PC-3 (cell line): ENCODE data around the gene SLC6A3. TPM values are rescaled to one million over a fixed set of nuclear protein-coding genes. Genes with fewer than 3 reads are reported as not detected.

Source experiments
- ATAC-seq: fragments of 200-7000 bp; cut with Tn5 transposase; 2 replicates; pipeline ENCODE4 v1.9.1; 2020; ENCODE audit warnings: mild to moderate bottlenecking, moderate library complexity
- BruUV-seq: library from RNA; stranded (reverse); fragments of 400-500 nt; replicated peaks from 2 replicates; lab custom pipeline; 2021; lab: Mats Ljungman, UMichigan
- CTCF ChIA-PET: fragments of 300-600 bp; sonication (Branson Sonifier 250); formaldehyde crosslinking; loops from one replicate; lab custom pipeline; 2022; ENCODE audit warnings: antibody characterized with exemption; lab: Charles Lee
- POLR2A ChIA-PET: fragments of 300-600 bp; sonication (Branson Sonifier 250); formaldehyde crosslinking; loops from one replicate; lab custom pipeline; 2022; ENCODE audit warnings: antibody characterized with exemption; ENCODE audit not compliant: unreplicated experiment; lab: Charles Lee
- DNase-seq: peaks from one replicate; pipeline ENCODE4 v3.0.0-alpha.2; 2015
- H2AFZ ChIP-seq: fragments of 300-600 bp; sonication (generic); 2 replicates; pipeline ENCODE4 v1.6.0; 2016; ENCODE audit warnings: antibody characterized with exemption, low read length
- H3F3A ChIP-seq: fragments of 300-600 bp; sonication (generic); one replicate; pipeline ENCODE4 v1.6.0; 2017; ENCODE audit warnings: antibody characterized with exemption, low read length, control low read depth, mild to moderate bottlenecking; ENCODE audit not compliant: unreplicated experiment
- H3K27ac ChIP-seq: fragments of 300-600 bp; sonication (generic); 2 replicates; pipeline ENCODE4 v1.5.1; 2016; ENCODE audit warnings: mild to moderate bottlenecking, low read length
- H3K27me3 ChIP-seq: fragments of 300-600 bp; sonication (generic); 2 replicates; pipeline ENCODE4 v1.6.1; 2016; ENCODE audit warnings: low read length, mixed read lengths
- H3K36me3 ChIP-seq: fragments of 300-600 bp; sonication (generic); 2 replicates; pipeline ENCODE4 v1.6.1; 2016; ENCODE audit warnings: low read depth, mixed run types, low read length, mixed read lengths
- H3K4me1 ChIP-seq: fragments of 300-600 bp; sonication (generic); 2 replicates; pipeline ENCODE4 v1.5.1; 2016; ENCODE audit warnings: low read length; ENCODE audit not compliant: insufficient read depth
- H3K4me2 ChIP-seq: fragments of 300-600 bp; sonication (generic); 2 replicates; pipeline ENCODE4 v1.6.0; 2016; ENCODE audit warnings: low read length
- H3K4me3 ChIP-seq: fragments of 300-600 bp; sonication (generic); 2 replicates; pipeline ENCODE4 v1.5.1; 2016; ENCODE audit warnings: mild to moderate bottlenecking, low read length, mixed read lengths
- H3K79me2 ChIP-seq: fragments of 300-600 bp; sonication (generic); 2 replicates; pipeline ENCODE4 v1.6.1; 2017; ENCODE audit warnings: low read length, mixed read lengths
- H3K9ac ChIP-seq: fragments of 300-600 bp; sonication (generic); 2 replicates; pipeline ENCODE4 v1.6.0; 2016; ENCODE audit warnings: mild to moderate bottlenecking, low read length
- H3K9me2 ChIP-seq: fragments of 300-600 bp; sonication (generic); replicated peaks from 2 replicates; pipeline ENCODE4 v1.6.1; 2016; ENCODE audit warnings: mixed run types, low read length, mixed read lengths
- H3K9me3 ChIP-seq: fragments of 300-600 bp; sonication (generic); 2 replicates; pipeline ENCODE4 v1.6.1; 2016; ENCODE audit warnings: low read length, mixed read lengths
- H4K20me1 ChIP-seq: fragments of 300-600 bp; sonication (generic); 2 replicates; pipeline ENCODE4 v1.6.1; 2016; ENCODE audit warnings: low read length, mixed read lengths
- EZH2 ChIP-seq: fragments of 300-600 bp; sonication (generic); IDR thresholded peaks from one replicate; pipeline ENCODE4 v1.6.1; 2017; ENCODE audit warnings: antibody characterized with exemption, mild to moderate bottlenecking, low read length; ENCODE audit not compliant: unreplicated experiment
- EZH2phosphoT487 ChIP-seq: fragments of 300-600 bp; sonication (generic); IDR thresholded peaks from 2 replicates; pipeline ENCODE4 v1.6.1; 2018; ENCODE audit warnings: mild to moderate bottlenecking, antibody characterized with exemption, low read length, borderline replicate concordance
- intact Hi-C: fragments of 100-400 bp; cut with micrococcal nuclease; formaldehyde crosslinking; loops from 2 replicates; pipeline ENCODE4 v1.9.0; 2023
- total RNA-seq: library from RNA; depleted of rRNA; stranded (reverse); fragments of >200 nt; gene quantifications from 2 replicates; pipeline ENCODE4 v1.2.3, GENCODE V29; 2014
- TF ChIP-seq, protein P1 (sequence below): fragments of 300-600 bp; sonication (generic); conservative IDR thresholded peaks from 2 replicates; pipeline ENCODE4 v1.5.1; 2017; ENCODE audit warnings: antibody characterized with exemption, low read depth, mild to moderate bottlenecking, low read length

SLC6A3 gene
- total RNA-seq, 1 experiment from 2014 or later = not detected

DNA sequence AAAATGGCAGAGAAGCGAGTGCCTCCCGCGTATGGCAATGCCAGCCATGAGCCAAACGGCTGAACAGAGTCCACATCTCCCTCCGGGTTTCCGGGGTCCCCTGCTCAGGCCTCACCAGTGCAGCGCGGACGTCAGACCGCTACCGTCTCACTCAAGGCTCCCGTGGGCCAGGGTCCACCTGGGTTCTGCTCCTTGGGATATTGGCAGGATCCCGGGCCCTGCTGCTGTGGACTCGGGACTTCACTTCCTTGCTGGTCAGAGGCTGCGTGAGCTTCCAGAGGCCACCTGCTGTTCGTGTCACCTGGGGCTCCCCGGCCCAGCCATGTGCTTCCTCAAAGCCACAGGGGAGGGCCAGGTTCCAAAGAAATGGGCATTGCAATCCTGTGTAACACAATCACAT, 61.9 kb downstream of the SLC6A3 start:
- ChIA-PET POLR2A (no interaction called here), CTCF (no interaction called here)
- Histone ChIP-seq H3K36me3 (no peaks in the 10 kb centered on the region), H3K4me1 (peaks cover 12% of the 10 kb centered on the region), H3K27me3 (peaks cover 3% of the 10 kb centered on the region; the same call in 1 of the 2 replicates), H3K4me3 (no peak overlapping the region), H3K9me3 (no peaks in the 10 kb centered on the region), H3K79me2 (no peaks in the 10 kb centered on the region), H3K27ac (no peak overlapping the region), H3K9ac (no peak overlapping the region), H3F3A (no peaks in the 10 kb centered on the region), H3K9me2 (no peaks in the 10 kb centered on the region), H3K4me2 (no peak overlapping the region), H2AFZ (no peak overlapping the region), H4K20me1 (no peaks in the 10 kb centered on the region)
- DNase-seq = no peak
- intact Hi-C loops = no loop called here
- TF ChIP-seq, protein P1, sequence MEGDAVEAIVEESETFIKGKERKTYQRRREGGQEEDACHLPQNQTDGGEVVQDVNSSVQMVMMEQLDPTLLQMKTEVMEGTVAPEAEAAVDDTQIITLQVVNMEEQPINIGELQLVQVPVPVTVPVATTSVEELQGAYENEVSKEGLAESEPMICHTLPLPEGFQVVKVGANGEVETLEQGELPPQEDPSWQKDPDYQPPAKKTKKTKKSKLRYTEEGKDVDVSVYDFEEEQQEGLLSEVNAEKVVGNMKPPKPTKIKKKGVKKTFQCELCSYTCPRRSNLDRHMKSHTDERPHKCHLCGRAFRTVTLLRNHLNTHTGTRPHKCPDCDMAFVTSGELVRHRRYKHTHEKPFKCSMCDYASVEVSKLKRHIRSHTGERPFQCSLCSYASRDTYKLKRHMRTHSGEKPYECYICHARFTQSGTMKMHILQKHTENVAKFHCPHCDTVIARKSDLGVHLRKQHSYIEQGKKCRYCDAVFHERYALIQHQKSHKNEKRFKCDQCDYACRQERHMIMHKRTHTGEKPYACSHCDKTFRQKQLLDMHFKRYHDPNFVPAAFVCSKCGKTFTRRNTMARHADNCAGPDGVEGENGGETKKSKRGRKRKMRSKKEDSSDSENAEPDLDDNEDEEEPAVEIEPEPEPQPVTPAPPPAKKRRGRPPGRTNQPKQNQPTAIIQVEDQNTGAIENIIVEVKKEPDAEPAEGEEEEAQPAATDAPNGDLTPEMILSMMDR = no peak
- TF ChIP-seq EZH2 (no peak), EZH2phosphoT487 (no peak)
- ATAC-seq = no peak
- no TSS peak for BruUV-seq

DNA sequence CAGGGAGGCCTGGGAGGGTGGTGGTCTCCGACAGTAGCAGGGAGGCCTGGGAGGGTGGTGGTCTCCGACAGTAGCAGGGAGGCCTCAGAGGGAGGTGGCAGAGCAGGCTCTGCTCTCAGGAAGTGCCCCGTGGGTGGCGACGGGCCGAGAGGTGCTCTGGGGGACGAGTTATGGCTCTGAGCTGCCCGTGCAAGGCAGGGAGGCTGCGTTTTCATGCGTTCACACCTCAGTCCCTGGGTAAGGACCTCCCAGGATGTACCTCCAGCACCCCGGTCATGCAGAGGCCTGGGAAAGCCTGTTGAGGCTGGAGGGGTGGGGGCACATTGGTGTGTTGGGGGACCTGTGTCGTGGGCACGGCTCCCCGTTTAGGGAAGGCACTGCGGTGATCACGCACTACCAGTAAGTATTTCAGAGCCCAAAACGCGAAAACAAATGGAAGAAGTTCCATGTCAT, 63.0 kb downstream of the SLC6A3 start:
- H3K79me2 ChIP-seq = no peaks in the 10 kb centered on the region
- DNase-seq (no peak), ATAC-seq (no peak)
- TF ChIP-seq EZH2 (no peak), EZH2phosphoT487 (no peak)
- TF ChIP-seq, protein P1 = no peak
- H3K9me2 ChIP-seq = no peaks in the 10 kb centered on the region
- no peaks in the 10 kb centered on the region for H3K36me3 ChIP-seq
- H3K4me3 ChIP-seq = no peak overlapping the region
- H2AFZ ChIP-seq = no peak overlapping the region
- intact Hi-C loops = no loop called here
- H3K9ac ChIP-seq = no peak overlapping the region
- no peak overlapping the region for H3K4me2 ChIP-seq
- H3K27me3 ChIP-seq = peaks cover 6% of the 10 kb centered on the region; the same call in 1 of the 2 replicates
- ChIA-PET CTCF (no interaction called here), POLR2A (no interaction called here)
- H4K20me1 ChIP-seq = no peaks in the 10 kb centered on the region
- H3K9me3 ChIP-seq = no peaks in the 10 kb centered on the region
- no TSS peak for BruUV-seq
- H3K4me1 ChIP-seq = peaks cover 12% of the 10 kb centered on the region
- no peak overlapping the region for H3K27ac ChIP-seq
- H3F3A ChIP-seq = no peaks in the 10 kb centered on the region

DNA sequence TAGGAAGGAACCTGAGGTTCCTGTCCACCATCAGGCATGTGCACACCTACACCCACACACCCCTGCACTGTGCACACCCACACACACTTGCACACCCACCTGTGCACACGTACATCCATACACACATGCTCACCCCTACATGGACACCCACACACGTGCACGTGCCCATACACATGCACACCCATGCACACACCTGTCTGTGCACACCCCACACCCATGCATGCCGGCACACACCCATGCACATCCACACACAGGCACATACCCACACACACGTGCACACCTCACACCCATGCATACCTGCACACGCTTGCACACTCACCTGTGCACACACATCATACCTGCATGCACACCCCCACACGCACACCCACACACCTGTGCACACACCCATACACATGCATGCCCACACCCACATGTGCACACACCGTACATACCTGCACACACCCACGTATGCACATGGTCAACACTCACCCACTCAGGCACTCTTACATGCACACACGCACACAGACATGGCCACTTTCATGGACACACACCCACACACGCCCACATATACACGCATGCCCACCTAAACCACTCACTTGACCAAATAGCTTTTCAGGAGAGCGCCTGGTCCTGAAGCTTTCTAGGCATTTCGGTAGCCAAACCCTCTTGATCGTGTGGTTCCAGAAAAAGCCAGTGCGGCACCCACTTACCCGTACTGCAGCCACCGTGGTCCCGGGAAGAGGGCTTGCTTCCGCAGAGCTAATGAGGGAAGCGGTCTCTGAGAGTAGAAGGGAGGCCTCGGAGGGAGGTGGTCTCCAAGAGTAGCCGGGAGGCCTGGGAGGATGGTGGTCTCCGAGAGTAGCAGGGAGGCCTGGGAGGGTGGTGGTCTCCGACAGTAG, 63.6 kb downstream of the SLC6A3 start:
- intact Hi-C loops = no loop called here
- no peaks in the 10 kb centered on the region for H3K9me2 ChIP-seq

More for the DNA sequence above, 63.6 kb downstream of the SLC6A3 start:
- TF ChIP-seq EZH2 = no peak
- TF ChIP-seq EZH2phosphoT487 = no peak
- TF ChIP-seq, protein P1 = no peak
- ATAC-seq = no peak
- BruUV-seq = no TSS peak
- Histone ChIP-seq H3F3A (no peaks in the 10 kb centered on the region), H3K4me1 (peaks cover 10% of the 10 kb centered on the region), H3K4me3 (no peak overlapping the region), H3K4me2 (no peak overlapping the region), H3K36me3 (no peaks in the 10 kb centered on the region), H3K27me3 (peaks cover 6% of the 10 kb centered on the region; the same call in 1 of the 2 replicates), H3K27ac (no peak overlapping the region), H2AFZ (no peak overlapping the region), H3K9me3 (no peaks in the 10 kb centered on the region), H3K9ac (no peak overlapping the region), H3K79me2 (no peaks in the 10 kb centered on the region), H4K20me1 (no peaks in the 10 kb centered on the region)
- ChIA-PET CTCF (no interaction called here), POLR2A (no interaction called here)
- DNase-seq = no peak
